GM13976 (cell line): Measurements from ENCODE around the gene SLF1.

Experiments
- DNase-seq: peaks from one replicate; pipeline ENCODE4 v3.0.0; 2012; ENCODE audit warnings: low spot score
- CTCF ChIP-seq: IDR thresholded peaks from 2 replicates; pipeline ENCODE4 v1.5.1; 2012; ENCODE audit warnings: borderline replicate concordance, mild to moderate bottlenecking; ENCODE audit not compliant: insufficient read depth; ENCODE audit errors: extremely low read depth, missing control alignments, control extremely low read depth
- in situ Hi-C: fragments of 300-500 bp; cut with MboI; formaldehyde crosslinking; loops from one replicate; pipeline ENCODE4 v1.12.0; 2022; ENCODE audit warnings: low sequenced_read_pairs, mixed read lengths, inconsistent platforms; ENCODE audit not compliant: unreplicated experiment

Gene SLF1

GRCh38 chr5:94649874-94650273, 31.4 kb downstream of the SLF1 start:
- in situ Hi-C loops = no loop called here
- no peak for DNase-seq
- no peak for TF ChIP-seq CTCF

GRCh38 chr5:94658272-94658671, 39.8 kb downstream of the SLF1 start:
- no peak for DNase-seq

GRCh38 chr5:94660506-94660905, 42.0 kb downstream of the SLF1 start:
- no peak for TF ChIP-seq CTCF
- in situ Hi-C loops = no loop called here
- no peak for DNase-seq

More at GRCh38 chr5:94658272-94658671, 39.8 kb downstream of the SLF1 start:
- in situ Hi-C loops = no loop called here
- TF ChIP-seq CTCF = no peak

GRCh38 chr5:94661086-94661485, 42.6 kb downstream of the SLF1 start:
- no peak for DNase-seq
- in situ Hi-C loops = no loop called here
- no peak for TF ChIP-seq CTCF

- in situ Hi-C loops = no loop called here
- DNase-seq = no peak
Observed at GRCh38 chr5:94667937-94668336, 49.5 kb downstream of the SLF1 start.

GRCh38 chr5:94670726-94671125, 52.3 kb downstream of the SLF1 start:
- in situ Hi-C loops = no loop called here
- no peak for TF ChIP-seq CTCF
- DNase-seq = no peak

More at GRCh38 chr5:94667937-94668336, 49.5 kb downstream of the SLF1 start:
- no peak for TF ChIP-seq CTCF

GRCh38 chr5:94672746-94673145, 54.3 kb downstream of the SLF1 start:
- no peak for DNase-seq
- no peak for TF ChIP-seq CTCF
- in situ Hi-C loops = no loop called here
